GM12878 (cell line): ENCODE measurements around the gene STAG1. TPM values are rescaled to one million over a fixed set of nuclear protein-coding genes. Genes with fewer than 3 reads are reported as not detected.

ENCODE experiments used
- ATAC-seq: fragments of 200-7000 bp; cut with Tn5 transposase; 3 replicates; pipeline ENCODE4 v1.9.1; 2020; ENCODE audit warnings: mild to moderate bottlenecking, moderate library complexity
- BruUV-seq: library from RNA; stranded (reverse); fragments of 400-500 nt; replicated peaks from 2 replicates; lab custom pipeline; 2021; lab: Mats Ljungman, UMichigan
- CTCF ChIA-PET: fragments of 300-600 bp; sonication (Branson Sonifier 250); formaldehyde crosslinking; extraction: SDS; loops from one replicate; lab custom pipeline; 2021; ENCODE audit warnings: inconsistent platforms; lab: Yijun Ruan, JAX
- POLR2A ChIA-PET: fragments of 350-600 bp; formaldehyde crosslinking; extraction: SDS; loops from one replicate; lab custom pipeline; 2021; ENCODE audit warnings: inconsistent platforms; lab: Charles Lee
- RAD21 ChIA-PET: fragments of 300-600 bp; sonication (Branson Sonifier 250); formaldehyde crosslinking; loops from one replicate; lab custom pipeline; 2023; ENCODE audit warnings: antibody characterized with exemption; ENCODE audit not compliant: unreplicated experiment; lab: Charles Lee
- SMC1A ChIA-PET: fragments of 300-600 bp; sonication (Branson Sonifier 250); formaldehyde crosslinking; loops from one replicate; lab custom pipeline; 2023; ENCODE audit not compliant: unreplicated experiment, uncharacterized antibody; lab: Charles Lee
- DNase-seq: peaks from one replicate; pipeline ENCODE4 v3.0.0-alpha.2; 2011; ENCODE audit warnings: low read depth, low spot score
- FAIRE-seq: peaks from 3 replicates; lab custom pipeline; 2011; peaks lifted over from hg19 to GRCh38; lab: Jason Lieb, UNC
- H2AFZ ChIP-seq: 2 replicates; pipeline ENCODE4 v1.6.0; 2011; ENCODE audit warnings: low read depth, low read length, control low read depth; ENCODE audit not compliant: control insufficient read depth
- H3K27ac ChIP-seq: 2 replicates; pipeline ENCODE4 v1.5.1; 2011; ENCODE audit warnings: control low read depth; ENCODE audit not compliant: control insufficient read depth, insufficient read depth
- H3K27me3 ChIP-seq, 2 experiments: replicated peaks in 1 of 2; 2 replicates each; pipeline versions ENCODE4 v1.6.0 to v1.6.1; 2011; ENCODE audit warnings: low read length in 1 of 2; ENCODE audit not compliant: control insufficient read depth in 2 of 2, insufficient read depth in 2 of 2
- H3K36me3 ChIP-seq, 2 experiments: 2 replicates each; pipeline ENCODE4 v1.5.1; 2011; ENCODE audit warnings: low read length in 1 of 2; ENCODE audit not compliant: control insufficient read depth in 2 of 2, insufficient read depth in 2 of 2
- H3K4me1 ChIP-seq: 2 replicates; pipeline ENCODE4 v1.6.1; 2011; ENCODE audit warnings: mild to moderate bottlenecking, low read length, moderate library complexity, mixed read lengths; ENCODE audit not compliant: control insufficient read depth, insufficient read depth
- H3K4me2 ChIP-seq: 2 replicates; pipeline ENCODE4 v1.6.0; 2011; ENCODE audit warnings: control low read depth; ENCODE audit not compliant: control insufficient read depth, insufficient read depth
- H3K4me3 ChIP-seq: fragments of 200-600 bp; sonication (generic); 2 replicates; pipeline ENCODE4 v1.5.1; 2016
- H3K79me2 ChIP-seq: 2 replicates; pipeline ENCODE4 v1.6.0; 2011; ENCODE audit warnings: low read length; ENCODE audit not compliant: control insufficient read depth, insufficient read depth
- H3K9ac ChIP-seq: 2 replicates; pipeline ENCODE4 v1.8.0; 2011; ENCODE audit warnings: low read length, control low read depth, mixed read lengths; ENCODE audit not compliant: control insufficient read depth, insufficient read depth
- H3K9me3 ChIP-seq: replicated peaks from 3 replicates; pipeline ENCODE4 v1.5.1; 2011; ENCODE audit warnings: mild to moderate bottlenecking, low read length; ENCODE audit not compliant: control insufficient read depth, insufficient read depth
- H4K20me1 ChIP-seq: 2 replicates; pipeline ENCODE4 v1.6.0; 2011; ENCODE audit not compliant: control insufficient read depth, insufficient read depth
- CTCF ChIP-seq, 3 experiments: IDR thresholded peaks in 2 of 3; conservative IDR thresholded peaks in 1 of 3; 2 replicates each; pipeline ENCODE4 v1.5.1; 2011; ENCODE audit warnings: low read depth in 3 of 3, low read length in 3 of 3, mild to moderate bottlenecking in 3 of 3, control low read depth in 2 of 3, moderate library complexity in 2 of 3, inconsistent platforms in 1 of 3, mixed read lengths in 1 of 3; ENCODE audit not compliant: control insufficient read depth in 2 of 3, insufficient read depth in 1 of 3; ENCODE audit errors: extremely low read depth in 1 of 3
- E4F1 ChIP-seq: fragments of 450-650 bp; IDR thresholded peaks from 2 replicates; pipeline ENCODE4 v1.6.1; 2018; ENCODE audit warnings: borderline replicate concordance, mild to moderate bottlenecking; ENCODE audit not compliant: partially characterized antibody
- ESRRA ChIP-seq: IDR thresholded peaks from 2 replicates; pipeline ENCODE4 v1.6.1; 2012; ENCODE audit warnings: mild to moderate bottlenecking, low read length, improper control_type of control experiment
- KDM1A ChIP-seq: fragments of 200-600 bp; sonication (generic); IDR thresholded peaks from 2 replicates; pipeline ENCODE4 v1.6.1; 2016; ENCODE audit warnings: borderline replicate concordance
- MAX ChIP-seq: IDR thresholded peaks from 2 replicates; pipeline ENCODE4 v1.6.1; 2012; ENCODE audit warnings: low read depth, low read length, improper control_type of control experiment
- PAX5 ChIP-seq: IDR thresholded peaks from 2 replicates; pipeline ENCODE4 v1.6.1; 2011; ENCODE audit warnings: low read depth, low read length, borderline replicate concordance
- PML ChIP-seq: IDR thresholded peaks from 2 replicates; pipeline ENCODE4 v1.6.1; 2012; ENCODE audit warnings: low read length, inconsistent platforms
- RCOR1 ChIP-seq: conservative IDR thresholded peaks from 2 replicates; pipeline ENCODE4 v1.6.1; 2012; ENCODE audit warnings: low read depth, low read length, improper control_type of control experiment
- SMAD1 ChIP-seq: fragments of 450-650 bp; IDR thresholded peaks from 2 replicates; pipeline ENCODE4 v1.6.1; 2018; ENCODE audit warnings: mild to moderate bottlenecking, low read depth; ENCODE audit not compliant: partially characterized antibody
- SUZ12 ChIP-seq: fragments of 200-600 bp; sonication (generic); IDR thresholded peaks from one replicate; pipeline ENCODE4 v1.6.1; 2018; ENCODE audit warnings: antibody characterized with exemption, mild to moderate bottlenecking; ENCODE audit not compliant: unreplicated experiment
- USF1 ChIP-seq: IDR thresholded peaks from 2 replicates; pipeline ENCODE4 v1.6.1; 2011; ENCODE audit warnings: borderline replicate concordance, low read depth, mild to moderate bottlenecking, moderate library complexity, mixed read lengths, low read length; ENCODE audit not compliant: insufficient read depth; ENCODE audit errors: extremely low read length
- ZNF274 ChIP-seq: IDR thresholded peaks from one replicate; pipeline ENCODE4 v1.8.0; 2011; ENCODE audit not compliant: insufficient read length, insufficient read depth
- WGBS: methylation state at CpG from one replicate; pipeline ENCODE4 v1.1.6; 2016; ENCODE audit warnings: low lambda C conversion rate; ENCODE audit not compliant: insufficient replicate concordance, insufficient coverage; ENCODE audit errors: missing lambda C conversion rate; 5-methylcytosine and 5-hydroxymethylcytosine counted together
- in situ Hi-C: fragments of 300-500 bp; cut with MboI; formaldehyde crosslinking; loops from 9 replicates; pipeline ENCODE4 v1.14.3; 2018; ENCODE audit warnings: mixed read lengths
- intact Hi-C: fragments of 100-400 bp; cut with micrococcal nuclease; formaldehyde crosslinking; loops from one replicate; pipeline ENCODE4 v1.14.2; 2022; ENCODE audit not compliant: unreplicated experiment
- polyA plus RNA-seq, 11 experiments: library from polyadenylated mRNA; depleted of rRNA in 4 of 11; unstranded in 6 of 11; stranded (reverse) in 5 of 11; fragments of >200 nt; fragmentation: Nextera tagmentation in 4 of 11; fragmentation: Illumina TruSeq in 1 of 11; extraction: Ambion mirVana in 4 of 11; extraction: Trizol in 1 of 11; gene quantifications; 1 replicate in 1 of 11; 2 replicates in 10 of 11; pipeline versions ENCODE4 v1.2.1 to v1.2.3, GENCODE V29; 2011 to 2016; ENCODE audit warnings: inconsistent platforms in 2 of 11, missing spikeins in 2 of 11, low read depth in 1 of 11
- total RNA-seq, 4 experiments: library from RNA; depleted of rRNA in 3 of 4; stranded (reverse); fragments of >200 nt in 3 of 4; fragmentation: Illumina TruSeq in 1 of 4; extraction: Trizol in 1 of 4; gene quantifications; 2 replicates each; pipeline versions ENCODE4 v1.2.1 to v1.2.3, GENCODE V29; 2013 to 2021

Gene STAG1
- total and polyA plus RNA-seq, 10 of the 15 experiments (the other 5 are each of a cell fraction or from before 2014, with no cell fraction given) = 4.4 to 30.1 (median 20.2) TPM

GRCh38 chr3:136752422-136753325 lies 496 bp upstream of the STAG1 start (continued):
- TF ChIP-seq MAX = peak; percentile 79
- TF ChIP-seq, all 136 proteins: peak for 57

GRCh38 chr3:136751316-136752171 lies 634 bp downstream of the STAG1 start:
- no peaks in the 10 kb centered on the region for H3K9me3 ChIP-seq
- CTCF ChIA-PET = interaction anchor here (0.9 to 9.8 kb wide), 37 partner anchors 14 to 676 kb away, joined by 3 to 229 read pairs (median 6); partner anchors contain the start of genes MSL2, NCK1 and PCCB
- under 1% methylated on average over 32 of the region's 97 CpGs for WGBS
- DNase-seq (no peak), ATAC-seq (peak; percentile 32), FAIRE-seq (no peak)
- peaks cover 19% of the 10 kb centered on the region for H3K4me1 ChIP-seq
- H3K4me2 ChIP-seq = peak overlapping the region; percentile 92
- RAD21 ChIA-PET = interaction anchor here (0.5 to 8.7 kb wide), 40 partner anchors 10 to 680 kb away, joined by 3 to 200 read pairs (median 6); partner anchors contain the start of genes MSL2, NCK1 and PCCB
- SMC1A ChIA-PET = interaction anchor here (1.0 to 10.8 kb wide), 14 partner anchors 10 to 681 kb away, joined by 3 to 161 read pairs (median 10); partner anchors contain the start of genes NCK1 and PCCB
- peak overlapping the region; percentile 77 for H3K27ac ChIP-seq
- intact Hi-C loops = loop anchor here (1.0 to 5.0 kb wide), 7 partner anchors 111 to 676 kb away; partner anchors contain the start of genes MSL2 and NCK1
- H3K27me3 ChIP-seq = no peaks in the 10 kb centered on the region
- H2AFZ ChIP-seq = peak overlapping the region; percentile 75
- peak overlapping the region; percentile 79 for H3K9ac ChIP-seq
- H3K36me3 ChIP-seq = no peaks in the 10 kb centered on the region
- peak overlapping the region; percentile 77 for H3K4me3 ChIP-seq
- peaks cover 61% of the 10 kb centered on the region for H3K79me2 ChIP-seq
- no peaks in the 10 kb centered on the region for H4K20me1 ChIP-seq
- POLR2A ChIA-PET = interaction anchor here (0.9 to 3.8 kb wide), 11 partner anchors 10 to 557 kb away, joined by 3 to 41 read pairs (median 6); partner anchors contain the start of gene NCK1
- in situ Hi-C loops = loop anchor here (5.0 kb wide), 2 partner anchors 364 to 679 kb away; no protein-coding TSS in a partner anchor
- no TSS peak for BruUV-seq
- TF ChIP-seq RCOR1 = no peak
- peak; percentile 40 for TF ChIP-seq USF1
- TF ChIP-seq PAX5 = no peak
- no peak for TF ChIP-seq E4F1
- TF ChIP-seq CTCF (IDR thresholded peaks at IDR 0.05 in 2 of 3, conservative IDR thresholded peaks at IDR 0.05 in 1 of 3; ENCODE audit: control insufficient read depth in 2 of 3, extremely low read depth in 1 of 3, insufficient read depth in 1 of 3, low read depth in 3 of 3, low read length in 3 of 3) = no peak
- TF ChIP-seq ZNF274 = no peak
- no peak for TF ChIP-seq SUZ12
- TF ChIP-seq PML = no peak
- no peak for TF ChIP-seq ESRRA
- TF ChIP-seq KDM1A = no peak
- TF ChIP-seq SMAD1 = no peak
